Chondrocyte (in vitro differentiated cells): ENCODE measurements around the gene ASPM. TPM values are rescaled to one million over a fixed set of nuclear protein-coding genes. Genes with fewer than 3 reads are reported as not detected.

ENCODE experiments used
- DNase-seq: peaks from one replicate; pipeline ENCODE4 v3.0.0; 2021; ENCODE audit warnings: mixed read lengths, low spot score
- H3K27ac Mint-ChIP-seq: one replicate; pipeline ENCODE4 v1.8.0; 2021; ENCODE audit warnings: mild to moderate bottlenecking, moderate library complexity, mixed read lengths; ENCODE audit not compliant: unreplicated experiment
- H3K27me3 Mint-ChIP-seq: 2 replicates; pipeline ENCODE4 v1.8.0; 2021; ENCODE audit warnings: low read depth, mixed read lengths
- H3K36me3 Mint-ChIP-seq: 2 replicates; pipeline ENCODE4 v1.8.0; 2021; ENCODE audit warnings: low read depth, mixed read lengths
- H3K4me1 Mint-ChIP-seq: 2 replicates; pipeline ENCODE4 v1.8.0; 2021; ENCODE audit warnings: low read depth, mild to moderate bottlenecking, mixed read lengths
- H3K4me3 Mint-ChIP-seq: one replicate; pipeline ENCODE4 v1.8.0; 2021; ENCODE audit warnings: mild to moderate bottlenecking, moderate library complexity, mixed read lengths; ENCODE audit not compliant: unreplicated experiment
- H3K9me3 Mint-ChIP-seq: 2 replicates; pipeline ENCODE4 v1.8.0; 2021; ENCODE audit warnings: low read depth, mixed read lengths
- total RNA-seq: library from RNA; stranded (reverse); gene quantifications from 3 replicates; pipeline ENCODE4 v1.2.1, GENCODE V29; 2021
- TF ChIP-seq, protein P1 (sequence below): fragments of 200-600 bp; sonication (generic); IDR thresholded peaks from 2 replicates; pipeline ENCODE4 v1.5.0; 2021; ENCODE audit warnings: antibody characterized with exemption, mild to moderate bottlenecking, moderate library complexity

ASPM gene
- total RNA-seq, 1 donor from 2014 or later: 6.6 TPM

DNA sequence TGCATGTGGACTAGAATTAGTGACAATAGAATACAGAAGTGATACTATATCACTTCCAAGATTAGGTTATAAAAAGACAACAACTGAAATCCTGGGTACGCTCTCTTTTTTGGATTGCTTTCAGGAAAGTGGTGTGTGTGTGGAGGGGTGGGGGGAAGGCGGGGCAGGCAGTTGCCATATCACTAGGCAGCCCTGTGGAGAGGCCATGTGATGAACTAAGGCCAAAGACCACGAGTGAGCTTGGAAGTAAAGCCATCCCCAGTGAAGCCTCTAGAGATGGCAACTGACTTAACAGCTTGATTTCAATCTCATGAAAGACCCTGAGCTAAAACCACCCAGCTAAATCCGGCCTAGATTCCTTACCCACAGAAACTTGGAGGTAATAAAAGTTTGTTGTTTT, 6.2 kb upstream of the ASPM start:
- peaks cover 4% of the 10 kb centered on the region for H3K4me1 Mint-ChIP-seq
- no peak overlapping the region for H3K4me3 Mint-ChIP-seq
- TF ChIP-seq, protein P1, sequence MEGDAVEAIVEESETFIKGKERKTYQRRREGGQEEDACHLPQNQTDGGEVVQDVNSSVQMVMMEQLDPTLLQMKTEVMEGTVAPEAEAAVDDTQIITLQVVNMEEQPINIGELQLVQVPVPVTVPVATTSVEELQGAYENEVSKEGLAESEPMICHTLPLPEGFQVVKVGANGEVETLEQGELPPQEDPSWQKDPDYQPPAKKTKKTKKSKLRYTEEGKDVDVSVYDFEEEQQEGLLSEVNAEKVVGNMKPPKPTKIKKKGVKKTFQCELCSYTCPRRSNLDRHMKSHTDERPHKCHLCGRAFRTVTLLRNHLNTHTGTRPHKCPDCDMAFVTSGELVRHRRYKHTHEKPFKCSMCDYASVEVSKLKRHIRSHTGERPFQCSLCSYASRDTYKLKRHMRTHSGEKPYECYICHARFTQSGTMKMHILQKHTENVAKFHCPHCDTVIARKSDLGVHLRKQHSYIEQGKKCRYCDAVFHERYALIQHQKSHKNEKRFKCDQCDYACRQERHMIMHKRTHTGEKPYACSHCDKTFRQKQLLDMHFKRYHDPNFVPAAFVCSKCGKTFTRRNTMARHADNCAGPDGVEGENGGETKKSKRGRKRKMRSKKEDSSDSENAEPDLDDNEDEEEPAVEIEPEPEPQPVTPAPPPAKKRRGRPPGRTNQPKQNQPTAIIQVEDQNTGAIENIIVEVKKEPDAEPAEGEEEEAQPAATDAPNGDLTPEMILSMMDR: no peak
- H3K9me3 Mint-ChIP-seq: no peaks in the 10 kb centered on the region
- DNase-seq: no peak
- no peak overlapping the region for H3K27ac Mint-ChIP-seq
- H3K27me3 Mint-ChIP-seq: no peaks in the 10 kb centered on the region
- no peaks in the 10 kb centered on the region for H3K36me3 Mint-ChIP-seq

DNA sequence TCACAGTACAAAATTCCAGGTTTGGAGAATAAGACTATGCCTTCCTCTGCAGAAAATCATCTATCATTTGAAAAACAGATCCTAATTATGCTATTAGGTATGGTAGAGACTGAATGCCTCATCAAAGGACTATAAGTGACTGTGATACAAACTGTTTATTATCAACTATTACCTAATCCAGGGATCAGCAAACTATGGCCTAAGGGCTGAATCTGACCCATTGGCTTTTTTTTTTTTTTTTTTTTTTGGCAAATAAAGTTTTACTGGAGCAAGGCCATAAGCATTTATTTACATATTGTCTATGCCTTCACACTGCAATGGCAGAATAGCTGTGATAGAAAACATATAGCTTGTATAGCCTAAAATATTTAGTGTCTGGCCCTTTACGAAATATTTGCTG, 4.7 kb upstream of the ASPM start:
- TF ChIP-seq, protein P1: no peak
- Mint-ChIP-seq H3K4me3 (no peak overlapping the region), H3K36me3 (no peaks in the 10 kb centered on the region), H3K4me1 (peaks cover 7% of the 10 kb centered on the region), H3K27ac (no peak overlapping the region), H3K9me3 (no peaks in the 10 kb centered on the region), H3K27me3 (no peaks in the 10 kb centered on the region)
- no peak for DNase-seq

DNA sequence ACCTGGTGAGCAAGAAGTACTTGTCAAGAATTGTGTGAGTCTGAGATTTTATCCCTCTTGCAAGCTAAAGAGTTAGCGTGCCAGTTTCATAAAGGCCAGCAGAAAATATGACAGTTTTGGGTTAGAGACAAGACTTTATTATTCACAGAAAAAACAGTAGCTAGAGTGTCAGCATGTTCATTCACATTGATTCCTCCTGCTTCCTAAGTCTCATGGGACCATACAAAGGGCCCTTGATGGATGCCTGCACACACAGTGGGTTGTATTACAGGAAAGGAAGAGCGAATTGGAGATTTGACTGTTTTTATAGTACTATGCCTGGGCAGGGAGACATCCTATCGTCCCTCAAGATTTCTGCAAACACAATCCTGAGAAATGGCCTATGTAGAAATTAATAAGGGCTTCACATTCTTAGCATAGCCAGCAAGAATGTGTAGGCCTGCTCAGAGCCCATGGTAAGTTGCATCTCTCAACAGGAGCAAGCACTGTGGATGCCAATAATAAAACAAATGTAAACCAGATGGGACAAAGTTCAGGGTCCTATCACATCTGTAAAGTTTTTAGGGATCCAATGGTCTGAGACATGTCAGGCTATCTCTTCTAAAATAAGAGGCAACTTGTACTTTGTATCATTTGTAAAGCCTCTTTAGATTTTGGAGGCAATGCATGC, 4.0 kb upstream of the ASPM start:
- TF ChIP-seq, protein P1: no peak
- Mint-ChIP-seq H3K27ac (no peak overlapping the region), H3K4me1 (peaks cover 7% of the 10 kb centered on the region), H3K36me3 (no peaks in the 10 kb centered on the region), H3K27me3 (no peaks in the 10 kb centered on the region), H3K9me3 (no peaks in the 10 kb centered on the region), H3K4me3 (no peak overlapping the region)
- no peak for DNase-seq

DNA sequence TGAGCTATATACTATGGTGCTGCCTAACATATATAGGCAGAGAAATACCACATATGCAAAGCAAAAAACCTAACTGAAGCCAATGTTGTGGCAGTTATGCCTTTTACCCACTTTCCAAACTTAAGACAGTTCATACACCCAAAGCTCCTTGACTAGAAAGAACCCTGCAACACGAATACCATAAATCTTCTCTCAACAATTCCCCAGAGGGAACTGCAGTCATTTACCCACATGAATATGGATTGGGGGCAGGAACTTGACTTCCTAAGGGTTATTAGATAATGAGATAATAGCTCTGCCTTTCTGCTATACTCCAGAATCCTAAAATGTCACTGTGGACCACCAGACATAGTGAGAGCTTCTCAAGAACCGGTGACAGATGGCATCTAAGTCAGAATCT, 2.9 kb upstream of the ASPM start:
- Mint-ChIP-seq H3K27me3 (no peaks in the 10 kb centered on the region), H3K9me3 (no peaks in the 10 kb centered on the region), H3K4me3 (no peak overlapping the region), H3K27ac (no peak overlapping the region), H3K36me3 (no peaks in the 10 kb centered on the region), H3K4me1 (peaks cover 17% of the 10 kb centered on the region)
- TF ChIP-seq, protein P1: no peak
- DNase-seq: no peak

DNA sequence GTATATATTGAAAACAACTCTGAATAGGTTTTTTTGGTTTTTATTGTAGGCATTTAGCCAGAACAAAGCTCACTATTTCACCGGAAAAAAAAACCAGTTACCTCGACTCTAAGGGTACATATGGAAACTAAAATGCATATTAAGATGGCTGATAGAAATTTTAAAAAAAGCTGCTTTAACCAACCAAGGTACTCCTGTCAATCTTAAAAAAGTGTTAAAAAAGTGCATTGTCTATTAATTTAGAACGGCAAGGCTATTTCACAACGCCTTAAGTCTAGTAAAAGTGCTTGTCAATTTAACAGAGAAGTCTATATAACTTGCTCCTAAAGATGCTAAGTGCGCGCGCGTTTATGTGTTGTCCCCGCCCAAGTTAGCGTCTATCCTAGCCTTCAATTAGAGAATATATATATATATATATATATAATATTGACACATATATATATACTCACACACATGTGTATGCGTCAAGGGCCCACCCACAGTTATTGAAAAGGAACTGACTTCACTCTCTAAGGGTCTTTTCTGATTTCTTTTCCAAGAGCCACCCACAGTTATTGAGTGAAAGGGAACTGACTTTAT, 934 bp downstream of the ASPM start:
- Mint-ChIP-seq H3K4me1 (peaks cover 27% of the 10 kb centered on the region), H3K4me3 (peak overlapping the region; percentile 96), H3K27ac (peak overlapping the region; percentile 84), H3K27me3 (no peaks in the 10 kb centered on the region), H3K36me3 (no peaks in the 10 kb centered on the region), H3K9me3 (no peaks in the 10 kb centered on the region)
- TF ChIP-seq, protein P1: no peak
- DNase-seq: no peak
